NT2/D1 (cell line): Measurements from ENCODE around the gene ABCC8.

Experiments
- DNase-seq: peaks from one replicate; pipeline ENCODE4 v3.0.0-alpha.2; 2011; ENCODE audit warnings: low read depth, low spot score
- H3K27me3 ChIP-seq: 2 replicates; pipeline ENCODE4 v1.6.0; 2011; ENCODE audit warnings: mild to moderate bottlenecking; ENCODE audit not compliant: insufficient read length, insufficient read depth
- H3K36me3 ChIP-seq: 2 replicates; pipeline ENCODE4 v1.6.1; 2011; ENCODE audit warnings: mild to moderate bottlenecking, low read length, mixed read lengths; ENCODE audit not compliant: insufficient read depth, insufficient read length
- H3K4me1 ChIP-seq: 2 replicates; pipeline ENCODE4 v1.5.1; 2011; ENCODE audit not compliant: insufficient read depth, insufficient read length
- H3K4me3 ChIP-seq: 2 replicates; pipeline ENCODE4 v1.5.1; 2011; ENCODE audit warnings: low read depth; ENCODE audit not compliant: insufficient read length
- H3K9ac ChIP-seq: 2 replicates; pipeline ENCODE4 v1.6.0; 2011; ENCODE audit warnings: low read depth; ENCODE audit not compliant: insufficient read length
- H3K9me3 ChIP-seq: 2 replicates; pipeline ENCODE4 v1.5.1; 2011; ENCODE audit warnings: mild to moderate bottlenecking, low read length; ENCODE audit not compliant: insufficient read depth
- SUZ12 ChIP-seq: IDR thresholded peaks from 2 replicates; pipeline ENCODE4 v1.6.1; 2011; ENCODE audit not compliant: insufficient read length, insufficient read depth; ENCODE audit errors: extremely low read depth
- YY1 ChIP-seq: IDR thresholded peaks from 2 replicates; pipeline ENCODE4 v1.6.1; 2011; ENCODE audit not compliant: insufficient read length, insufficient read depth
- ZNF274 ChIP-seq: IDR thresholded peaks from 2 replicates; pipeline ENCODE4 v1.6.1; 2011; ENCODE audit warnings: mild to moderate bottlenecking, low read depth, low read length

ABCC8 gene

GRCh38 chr11:17459236-17459896 lies 17.3 kb downstream of the ABCC8 start:
- TF ChIP-seq YY1 (no peak), ZNF274 (no peak), SUZ12 (no peak)

GRCh38 chr11:17458268-17458667 lies 18.4 kb downstream of the ABCC8 start:
- Histone ChIP-seq H3K27me3 (no peaks in the 10 kb centered on the region), H3K36me3 (no peaks in the 10 kb centered on the region), H3K4me3 (no peak overlapping the region), H3K9ac (no peak overlapping the region), H3K4me1 (peaks cover 2% of the 10 kb centered on the region), H3K9me3 (no peaks in the 10 kb centered on the region)
- TF ChIP-seq SUZ12 (no peak), YY1 (no peak), ZNF274 (no peak)
- DNase-seq: no peak

More at GRCh38 chr11:17459236-17459896, 17.3 kb downstream of the ABCC8 start:
- Histone ChIP-seq H3K4me3 (no peak overlapping the region), H3K9me3 (no peaks in the 10 kb centered on the region), H3K9ac (no peak overlapping the region), H3K27me3 (no peaks in the 10 kb centered on the region), H3K36me3 (no peaks in the 10 kb centered on the region), H3K4me1 (peaks cover 2% of the 10 kb centered on the region)
- no peak for DNase-seq

GRCh38 chr11:17457396-17458173 lies 19.1 kb downstream of the ABCC8 start:
- TF ChIP-seq ZNF274 (no peak), YY1 (no peak), SUZ12 (no peak)
- peaks cover 2% of the 10 kb centered on the region; the same call in 1 of the 2 replicates for H3K9me3 ChIP-seq
- no peak overlapping the region for H3K9ac ChIP-seq
- H3K4me3 ChIP-seq: no peak overlapping the region
- H3K36me3 ChIP-seq: no peaks in the 10 kb centered on the region
- no peaks in the 10 kb centered on the region for H3K27me3 ChIP-seq
- no peak for DNase-seq
- H3K4me1 ChIP-seq: peaks cover 2% of the 10 kb centered on the region

GRCh38 chr11:17452668-17453067 lies 24.0 kb downstream of the ABCC8 start:
- no peaks in the 10 kb centered on the region for H3K4me1 ChIP-seq
- H3K4me3 ChIP-seq: no peak overlapping the region
- H3K36me3 ChIP-seq: no peaks in the 10 kb centered on the region
- no peaks in the 10 kb centered on the region for H3K27me3 ChIP-seq
- no peak overlapping the region for H3K9ac ChIP-seq
- no peak for TF ChIP-seq ZNF274
- no peak for TF ChIP-seq SUZ12
- no peak for TF ChIP-seq YY1
- no peak for DNase-seq
- peaks cover 7% of the 10 kb centered on the region; the same call in 1 of the 2 replicates for H3K9me3 ChIP-seq

GRCh38 chr11:17449158-17449557 lies 27.5 kb downstream of the ABCC8 start:
- H3K27me3 ChIP-seq: no peaks in the 10 kb centered on the region
- peaks cover 7% of the 10 kb centered on the region; the same call in 1 of the 2 replicates for H3K9me3 ChIP-seq
- TF ChIP-seq YY1: no peak
- no peak for TF ChIP-seq SUZ12
- no peak for TF ChIP-seq ZNF274
- H3K4me1 ChIP-seq: no peaks in the 10 kb centered on the region
- no peaks in the 10 kb centered on the region for H3K36me3 ChIP-seq
- no peak overlapping the region for H3K9ac ChIP-seq
- no peak overlapping the region for H3K4me3 ChIP-seq
- no peak for DNase-seq

- Histone ChIP-seq H3K36me3 (no peaks in the 10 kb centered on the region), H3K9me3 (no peaks in the 10 kb centered on the region; the same call in 1 of the 2 replicates), H3K4me1 (peaks cover 2% of the 10 kb centered on the region), H3K4me3 (no peak overlapping the region), H3K27me3 (no peaks in the 10 kb centered on the region), H3K9ac (no peak overlapping the region)
- DNase-seq: no peak
- TF ChIP-seq SUZ12 (no peak), YY1 (no peak), ZNF274 (no peak)
Observed at GRCh38 chr11:17446482-17446881, 30.2 kb downstream of the ABCC8 start.

- Histone ChIP-seq H3K36me3 (no peaks in the 10 kb centered on the region), H3K4me3 (no peak overlapping the region), H3K9me3 (no peaks in the 10 kb centered on the region; the same call in 1 of the 2 replicates), H3K9ac (no peak overlapping the region), H3K27me3 (no peaks in the 10 kb centered on the region), H3K4me1 (peaks cover 8% of the 10 kb centered on the region)
- no peak for DNase-seq
- no peak for TF ChIP-seq SUZ12
- no peak for TF ChIP-seq ZNF274
- no peak for TF ChIP-seq YY1
Observed at GRCh38 chr11:17445240-17445795, 31.3 kb downstream of the ABCC8 start.
